GM12891 (cell line): ENCODE results near the gene DDX41.

Experiments
- POLR2A ChIP-seq: IDR thresholded peaks from 2 replicates; pipeline ENCODE4 v1.6.1; 2011; ENCODE audit warnings: low read depth, low read length, control low read depth
- POLR2AphosphoS5 ChIP-seq: IDR thresholded peaks from 2 replicates; pipeline ENCODE4 v1.6.1; 2011; ENCODE audit warnings: low read depth, low read length, control low read depth
- SPI1 ChIP-seq: IDR thresholded peaks from 2 replicates; pipeline ENCODE4 v1.6.1; 2011; ENCODE audit warnings: low read depth, low read length, control low read depth
- TAF1 ChIP-seq: IDR thresholded peaks from 2 replicates; pipeline ENCODE4 v1.6.1; 2011; ENCODE audit warnings: low read depth, low read length, control low read depth

GRCh38 chr5:177539411-177539810 lies 22.6 kb upstream of the DDX41 start:
- TF ChIP-seq POLR2A (no peak), POLR2AphosphoS5 (no peak), SPI1 (no peak), TAF1 (no peak)
